GM23338 (cell line): ENCODE data around the gene CSNK1E. TPM values are rescaled to one million over a fixed set of nuclear protein-coding genes. Genes with fewer than 3 reads are reported as not detected.

Experiments
- ATAC-seq: fragments of 200-7000 bp; cut with Tn5 transposase; 3 replicates; pipeline ENCODE4 v1.9.1; 2020
- DNase-seq: peaks from one replicate; pipeline ENCODE4 v3.0.0-alpha.2; 2015; ENCODE audit warnings: low spot score
- H2AFZ ChIP-seq: fragments of 200-600 bp; sonication (generic); 2 replicates; pipeline ENCODE4 v1.8.0; 2016; ENCODE audit warnings: antibody characterized with exemption, mild to moderate bottlenecking, moderate library complexity
- H3F3A ChIP-seq: fragments of 200-600 bp; sonication (generic); replicated peaks from 2 replicates; pipeline ENCODE4 v1.8.0; 2017; ENCODE audit warnings: antibody characterized with exemption, mixed run types, low read depth
- H3K27ac ChIP-seq: fragments of 200-600 bp; sonication (generic); 2 replicates; pipeline ENCODE4 v1.6.1; 2016; ENCODE audit warnings: low read depth
- H3K27me3 ChIP-seq: fragments of 200-600 bp; sonication (generic); 2 replicates; pipeline ENCODE4 v1.8.0; 2016; ENCODE audit warnings: mild to moderate bottlenecking, mixed run types, moderate library complexity; ENCODE audit not compliant: insufficient read depth
- H3K36me3 ChIP-seq: fragments of 200-600 bp; sonication (generic); 2 replicates; pipeline ENCODE4 v1.8.0; 2016; ENCODE audit warnings: mild to moderate bottlenecking; ENCODE audit not compliant: insufficient read depth
- H3K4me1 ChIP-seq: fragments of 200-600 bp; sonication (generic); 2 replicates; pipeline ENCODE4 v1.8.0; 2016; ENCODE audit warnings: mild to moderate bottlenecking, moderate library complexity; ENCODE audit not compliant: insufficient read depth
- H3K4me2 ChIP-seq: fragments of 200-600 bp; sonication (generic); 2 replicates; pipeline ENCODE4 v1.7.1; 2017; ENCODE audit warnings: mixed run types
- H3K4me3 ChIP-seq: fragments of 200-600 bp; sonication (generic); 2 replicates; pipeline ENCODE4 v1.6.1; 2016; ENCODE audit warnings: mixed run types
- H3K79me2 ChIP-seq: fragments of 200-600 bp; sonication (generic); replicated peaks from 2 replicates; pipeline ENCODE4 v1.8.0; 2017; ENCODE audit warnings: mild to moderate bottlenecking; ENCODE audit not compliant: insufficient read depth
- H3K9me2 ChIP-seq: fragments of 200-600 bp; sonication (generic); 2 replicates; pipeline ENCODE4 v1.8.0; 2017; ENCODE audit not compliant: insufficient read depth
- H4K20me1 ChIP-seq: fragments of 200-600 bp; sonication (generic); replicated peaks from 2 replicates; pipeline ENCODE4 v1.8.0; 2017; ENCODE audit warnings: mild to moderate bottlenecking; ENCODE audit not compliant: insufficient read depth
- H3K27ac Mint-ChIP-seq: 2 replicates; pipeline ENCODE4 v1.8.0; 2020; ENCODE audit warnings: inconsistent platforms, mild to moderate bottlenecking, moderate library complexity, mixed read lengths
- H3K27me3 Mint-ChIP-seq: 3 replicates; pipeline ENCODE4 v1.8.0; 2022; ENCODE audit warnings: low read depth, mild to moderate bottlenecking, moderate library complexity, mixed read lengths, inconsistent platforms; ENCODE audit not compliant: insufficient read depth, poor library complexity
- H3K36me3 Mint-ChIP-seq: 3 replicates; pipeline ENCODE4 v1.8.0; 2021; ENCODE audit warnings: low read depth, mild to moderate bottlenecking, inconsistent platforms, moderate library complexity, mixed read lengths
- H3K4me1 Mint-ChIP-seq: 3 replicates; pipeline ENCODE4 v1.8.0; 2020; ENCODE audit warnings: mild to moderate bottlenecking, inconsistent platforms, mixed read lengths
- H3K4me3 Mint-ChIP-seq: 3 replicates; pipeline ENCODE4 v1.8.0; 2021; ENCODE audit warnings: moderate library complexity, mild to moderate bottlenecking, inconsistent platforms, mixed read lengths
- H3K9me3 Mint-ChIP-seq: 3 replicates; pipeline ENCODE4 v1.8.0; 2020; ENCODE audit warnings: moderate library complexity, mild to moderate bottlenecking, inconsistent platforms, mixed read lengths
- CREB1 ChIP-seq: fragments of 250-450 bp; sonication (Bioruptor Pico); IDR thresholded peaks from 2 replicates; pipeline ENCODE4 v1.5.0; 2020; ENCODE audit warnings: low read depth, mild to moderate bottlenecking, moderate library complexity
- EZH2 ChIP-seq: fragments of 200-600 bp; sonication (generic); IDR thresholded peaks from one replicate; pipeline ENCODE4 v1.8.0; 2017; ENCODE audit warnings: antibody characterized with exemption, mild to moderate bottlenecking, low read depth; ENCODE audit not compliant: unreplicated experiment
- EZH2phosphoT487 ChIP-seq: fragments of 200-600 bp; sonication (generic); IDR thresholded peaks from one replicate; pipeline ENCODE4 v1.8.1; 2018; ENCODE audit warnings: antibody characterized with exemption; ENCODE audit not compliant: unreplicated experiment
- JUNB ChIP-seq: IDR thresholded peaks from one replicate; pipeline ENCODE4 v1.6.1; 2016; ENCODE audit warnings: antibody characterized with exemption; ENCODE audit not compliant: unreplicated experiment
- NANOG ChIP-seq: IDR thresholded peaks from 2 replicates; pipeline ENCODE4 v1.6.1; 2016; ENCODE audit warnings: antibody characterized with exemption, borderline replicate concordance
- POLR2AphosphoS5 ChIP-seq: IDR thresholded peaks from 2 replicates; pipeline ENCODE4 v1.6.1; 2016; ENCODE audit warnings: antibody characterized with exemption, low read depth
- STAT1 ChIP-seq: IDR thresholded peaks from one replicate; pipeline ENCODE4 v1.6.1; 2016; ENCODE audit warnings: antibody characterized with exemption; ENCODE audit not compliant: unreplicated experiment
- ZNF114 ChIP-seq: fragments of 250-450 bp; sonication (Bioruptor Pico); IDR thresholded peaks from 2 replicates; pipeline ENCODE4 v1.5.0; 2020; ENCODE audit warnings: mild to moderate bottlenecking, moderate library complexity
- ZNF331 ChIP-seq: fragments of 250-450 bp; sonication (Bioruptor Pico); IDR thresholded peaks from 2 replicates; pipeline ENCODE4 v1.5.0; 2020; ENCODE audit warnings: low read depth, mild to moderate bottlenecking, moderate library complexity
- polyA plus RNA-seq: library from polyadenylated mRNA; unstranded; fragments of >200 nt; fragmentation: Nextera tagmentation; extraction: Ambion mirVana; gene quantifications from 2 replicates; pipeline ENCODE4 v1.2.1, GENCODE V29; 2016
- total RNA-seq: library from RNA; depleted of rRNA; stranded (reverse); fragments of >200 nt; shearing (Covaris generic); gene quantifications from 2 replicates; pipeline ENCODE4 v1.2.3, GENCODE V29; 2014
- TF ChIP-seq, protein P1 (sequence below): IDR thresholded peaks from one replicate; pipeline ENCODE4 v1.6.1; 2018; ENCODE audit warnings: antibody characterized with exemption; ENCODE audit not compliant: unreplicated experiment
- TF ChIP-seq, protein P2 (sequence below): fragments of 250-450 bp; sonication (Bioruptor Pico); IDR thresholded peaks from 2 replicates; pipeline ENCODE4 v1.5.0; 2020; ENCODE audit warnings: mild to moderate bottlenecking, moderate library complexity
- TF ChIP-seq, protein P3 (sequence below): IDR thresholded peaks from 2 replicates; pipeline ENCODE4 v1.6.1; 2016; ENCODE audit warnings: antibody characterized with exemption
- TF ChIP-seq, protein P4 (sequence below), 2 experiments: fragments of 200-600 bp in 1 of 2; sonication (generic) in 1 of 2; conservative IDR thresholded peaks; 2 replicates each; pipeline versions ENCODE4 v1.5.1 to v1.6.1; 2016 to 2017; ENCODE audit warnings: antibody characterized with exemption in 2 of 2, low read depth in 2 of 2, mild to moderate bottlenecking in 2 of 2, moderate library complexity in 1 of 2

CSNK1E gene
- total and polyA plus RNA-seq, 2 experiments from 2014 or later, result 180 to 259 TPM

DNA sequence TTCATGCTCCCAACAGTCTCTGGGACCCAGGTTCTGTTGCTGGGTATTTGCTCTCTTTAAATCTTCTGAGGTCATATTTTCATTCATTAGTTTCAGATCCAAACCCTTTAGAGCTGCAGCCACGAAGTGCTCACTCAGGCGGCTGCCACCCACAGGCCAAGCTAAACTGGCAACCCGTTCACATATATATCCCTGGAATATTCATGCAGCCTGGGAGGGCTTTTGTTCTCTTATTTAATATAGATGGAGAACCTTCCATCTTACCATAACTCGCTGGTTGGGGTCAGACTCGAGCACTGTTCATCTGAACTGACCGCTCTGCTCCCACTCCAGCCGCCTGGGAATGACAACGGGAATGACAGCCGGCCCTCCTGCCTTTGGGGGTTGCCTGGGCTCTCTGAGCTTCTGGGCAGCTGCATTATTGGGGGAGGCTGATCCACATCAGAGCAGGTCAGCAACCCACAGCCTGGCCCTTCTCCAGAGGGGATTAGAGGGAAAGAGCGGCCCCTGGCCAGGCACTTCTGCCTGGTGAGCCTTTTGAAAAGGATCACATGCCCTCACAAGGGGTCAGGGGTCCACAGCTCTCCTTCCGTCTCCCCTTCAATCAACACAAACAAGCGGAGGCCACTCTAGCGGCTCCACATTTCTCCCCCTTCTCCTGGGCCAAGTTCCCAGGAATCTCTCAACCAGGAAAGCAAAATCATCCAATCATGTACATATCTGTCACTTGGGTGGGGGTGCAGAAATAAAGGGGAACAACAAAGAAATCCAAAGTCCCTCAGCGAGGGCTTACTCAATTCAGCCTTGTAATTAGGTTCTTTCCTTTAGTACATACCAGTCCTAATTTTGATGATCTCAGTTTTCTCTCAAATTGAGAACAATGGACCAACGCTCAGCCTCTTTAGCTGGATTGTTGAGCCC lies 56.2 kb downstream of the CSNK1E start:
- no peak overlapping the region for H3K4me3 Mint-ChIP-seq
- DNase-seq, result no peak
- Histone ChIP-seq H4K20me1 (peaks cover 47% of the 10 kb centered on the region), H3K36me3 (no peaks in the 10 kb centered on the region), H3K79me2 (peaks cover 100% of the 10 kb centered on the region), H3K4me3 (no peak overlapping the region), H3K9me2 (no peaks in the 10 kb centered on the region), H3K4me2 (no peak overlapping the region), H2AFZ (no peak overlapping the region), H3K27ac (no peak overlapping the region; the same call in 1 of the 2 replicates), H3K4me1 (peaks cover 27% of the 10 kb centered on the region), H3F3A (0 out of 2 replicates have a peak, but pooled peaks cover 17% of the 10 kb centered on the region), H3K27me3 (no peaks in the 10 kb centered on the region)
- no peaks in the 10 kb centered on the region for H3K9me3 Mint-ChIP-seq
- H3K36me3 Mint-ChIP-seq, result peaks cover 12% of the 10 kb centered on the region; the same call in 2 of the 3 replicates
- H3K27me3 Mint-ChIP-seq, result peaks cover 6% of the 10 kb centered on the region
- H3K4me1 Mint-ChIP-seq, result peaks cover 41% of the 10 kb centered on the region
- ATAC-seq, result no peak
- TF ChIP-seq, protein P1, sequence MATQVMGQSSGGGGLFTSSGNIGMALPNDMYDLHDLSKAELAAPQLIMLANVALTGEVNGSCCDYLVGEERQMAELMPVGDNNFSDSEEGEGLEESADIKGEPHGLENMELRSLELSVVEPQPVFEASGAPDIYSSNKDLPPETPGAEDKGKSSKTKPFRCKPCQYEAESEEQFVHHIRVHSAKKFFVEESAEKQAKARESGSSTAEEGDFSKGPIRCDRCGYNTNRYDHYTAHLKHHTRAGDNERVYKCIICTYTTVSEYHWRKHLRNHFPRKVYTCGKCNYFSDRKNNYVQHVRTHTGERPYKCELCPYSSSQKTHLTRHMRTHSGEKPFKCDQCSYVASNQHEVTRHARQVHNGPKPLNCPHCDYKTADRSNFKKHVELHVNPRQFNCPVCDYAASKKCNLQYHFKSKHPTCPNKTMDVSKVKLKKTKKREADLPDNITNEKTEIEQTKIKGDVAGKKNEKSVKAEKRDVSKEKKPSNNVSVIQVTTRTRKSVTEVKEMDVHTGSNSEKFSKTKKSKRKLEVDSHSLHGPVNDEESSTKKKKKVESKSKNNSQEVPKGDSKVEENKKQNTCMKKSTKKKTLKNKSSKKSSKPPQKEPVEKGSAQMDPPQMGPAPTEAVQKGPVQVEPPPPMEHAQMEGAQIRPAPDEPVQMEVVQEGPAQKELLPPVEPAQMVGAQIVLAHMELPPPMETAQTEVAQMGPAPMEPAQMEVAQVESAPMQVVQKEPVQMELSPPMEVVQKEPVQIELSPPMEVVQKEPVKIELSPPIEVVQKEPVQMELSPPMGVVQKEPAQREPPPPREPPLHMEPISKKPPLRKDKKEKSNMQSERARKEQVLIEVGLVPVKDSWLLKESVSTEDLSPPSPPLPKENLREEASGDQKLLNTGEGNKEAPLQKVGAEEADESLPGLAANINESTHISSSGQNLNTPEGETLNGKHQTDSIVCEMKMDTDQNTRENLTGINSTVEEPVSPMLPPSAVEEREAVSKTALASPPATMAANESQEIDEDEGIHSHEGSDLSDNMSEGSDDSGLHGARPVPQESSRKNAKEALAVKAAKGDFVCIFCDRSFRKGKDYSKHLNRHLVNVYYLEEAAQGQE, result no peak
- no peak for TF ChIP-seq ZNF331 (CRISPR knock-in tag)
- no peak for TF ChIP-seq JUNB
- no peak for TF ChIP-seq STAT1
- no peak for TF ChIP-seq POLR2AphosphoS5
- TF ChIP-seq, protein P2, sequence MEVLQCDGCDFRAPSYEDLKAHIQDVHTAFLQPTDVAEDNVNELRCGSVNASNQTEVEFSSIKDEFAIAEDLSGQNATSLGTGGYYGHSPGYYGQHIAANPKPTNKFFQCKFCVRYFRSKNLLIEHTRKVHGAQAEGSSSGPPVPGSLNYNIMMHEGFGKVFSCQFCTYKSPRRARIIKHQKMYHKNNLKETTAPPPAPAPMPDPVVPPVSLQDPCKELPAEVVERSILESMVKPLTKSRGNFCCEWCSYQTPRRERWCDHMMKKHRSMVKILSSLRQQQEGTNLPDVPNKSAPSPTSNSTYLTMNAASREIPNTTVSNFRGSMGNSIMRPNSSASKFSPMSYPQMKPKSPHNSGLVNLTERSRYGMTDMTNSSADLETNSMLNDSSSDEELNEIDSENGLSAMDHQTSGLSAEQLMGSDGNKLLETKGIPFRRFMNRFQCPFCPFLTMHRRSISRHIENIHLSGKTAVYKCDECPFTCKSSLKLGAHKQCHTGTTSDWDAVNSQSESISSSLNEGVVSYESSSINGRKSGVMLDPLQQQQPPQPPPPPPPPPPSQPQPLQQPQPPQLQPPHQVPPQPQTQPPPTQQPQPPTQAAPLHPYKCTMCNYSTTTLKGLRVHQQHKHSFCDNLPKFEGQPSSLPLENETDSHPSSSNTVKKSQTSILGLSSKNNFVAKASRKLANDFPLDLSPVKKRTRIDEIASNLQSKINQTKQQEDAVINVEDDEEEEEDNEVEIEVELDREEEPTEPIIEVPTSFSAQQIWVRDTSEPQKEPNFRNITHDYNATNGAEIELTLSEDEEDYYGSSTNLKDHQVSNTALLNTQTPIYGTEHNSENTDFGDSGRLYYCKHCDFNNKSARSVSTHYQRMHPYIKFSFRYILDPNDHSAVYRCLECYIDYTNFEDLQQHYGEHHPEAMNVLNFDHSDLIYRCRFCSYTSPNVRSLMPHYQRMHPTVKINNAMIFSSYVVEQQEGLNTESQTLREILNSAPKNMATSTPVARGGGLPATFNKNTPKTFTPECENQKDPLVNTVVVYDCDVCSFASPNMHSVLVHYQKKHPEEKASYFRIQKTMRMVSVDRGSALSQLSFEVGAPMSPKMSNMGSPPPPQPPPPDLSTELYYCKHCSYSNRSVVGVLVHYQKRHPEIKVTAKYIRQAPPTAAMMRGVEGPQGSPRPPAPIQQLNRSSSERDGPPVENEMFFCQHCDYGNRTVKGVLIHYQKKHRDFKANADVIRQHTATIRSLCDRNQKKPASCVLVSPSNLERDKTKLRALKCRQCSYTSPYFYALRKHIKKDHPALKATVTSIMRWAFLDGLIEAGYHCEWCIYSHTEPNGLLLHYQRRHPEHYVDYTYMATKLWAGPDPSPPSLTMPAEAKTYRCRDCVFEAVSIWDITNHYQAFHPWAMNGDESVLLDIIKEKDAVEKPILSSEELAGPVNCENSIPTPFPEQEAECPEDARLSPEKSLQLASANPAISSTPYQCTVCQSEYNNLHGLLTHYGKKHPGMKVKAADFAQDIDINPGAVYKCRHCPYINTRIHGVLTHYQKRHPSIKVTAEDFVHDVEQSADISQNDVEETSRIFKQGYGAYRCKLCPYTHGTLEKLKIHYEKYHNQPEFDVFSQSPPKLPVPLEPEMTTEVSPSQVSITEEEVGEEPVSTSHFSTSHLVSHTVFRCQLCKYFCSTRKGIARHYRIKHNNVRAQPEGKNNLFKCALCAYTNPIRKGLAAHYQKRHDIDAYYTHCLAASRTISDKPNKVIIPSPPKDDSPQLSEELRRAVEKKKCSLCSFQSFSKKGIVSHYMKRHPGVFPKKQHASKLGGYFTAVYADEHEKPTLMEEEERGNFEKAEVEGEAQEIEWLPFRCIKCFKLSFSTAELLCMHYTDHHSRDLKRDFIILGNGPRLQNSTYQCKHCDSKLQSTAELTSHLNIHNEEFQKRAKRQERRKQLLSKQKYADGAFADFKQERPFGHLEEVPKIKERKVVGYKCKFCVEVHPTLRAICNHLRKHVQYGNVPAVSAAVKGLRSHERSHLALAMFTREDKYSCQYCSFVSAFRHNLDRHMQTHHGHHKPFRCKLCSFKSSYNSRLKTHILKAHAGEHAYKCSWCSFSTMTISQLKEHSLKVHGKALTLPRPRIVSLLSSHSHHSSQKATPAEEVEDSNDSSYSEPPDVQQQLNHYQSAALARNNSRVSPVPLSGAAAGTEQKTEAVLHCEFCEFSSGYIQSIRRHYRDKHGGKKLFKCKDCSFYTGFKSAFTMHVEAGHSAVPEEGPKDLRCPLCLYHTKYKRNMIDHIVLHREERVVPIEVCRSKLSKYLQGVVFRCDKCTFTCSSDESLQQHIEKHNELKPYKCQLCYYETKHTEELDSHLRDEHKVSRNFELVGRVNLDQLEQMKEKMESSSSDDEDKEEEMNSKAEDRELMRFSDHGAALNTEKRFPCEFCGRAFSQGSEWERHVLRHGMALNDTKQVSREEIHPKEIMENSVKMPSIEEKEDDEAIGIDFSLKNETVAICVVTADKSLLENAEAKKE (CRISPR knock-in tag), result no peak
- TF ChIP-seq, protein P3, sequence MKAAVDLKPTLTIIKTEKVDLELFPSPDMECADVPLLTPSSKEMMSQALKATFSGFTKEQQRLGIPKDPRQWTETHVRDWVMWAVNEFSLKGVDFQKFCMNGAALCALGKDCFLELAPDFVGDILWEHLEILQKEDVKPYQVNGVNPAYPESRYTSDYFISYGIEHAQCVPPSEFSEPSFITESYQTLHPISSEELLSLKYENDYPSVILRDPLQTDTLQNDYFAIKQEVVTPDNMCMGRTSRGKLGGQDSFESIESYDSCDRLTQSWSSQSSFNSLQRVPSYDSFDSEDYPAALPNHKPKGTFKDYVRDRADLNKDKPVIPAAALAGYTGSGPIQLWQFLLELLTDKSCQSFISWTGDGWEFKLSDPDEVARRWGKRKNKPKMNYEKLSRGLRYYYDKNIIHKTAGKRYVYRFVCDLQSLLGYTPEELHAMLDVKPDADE, result no peak
- TF ChIP-seq, protein P4, sequence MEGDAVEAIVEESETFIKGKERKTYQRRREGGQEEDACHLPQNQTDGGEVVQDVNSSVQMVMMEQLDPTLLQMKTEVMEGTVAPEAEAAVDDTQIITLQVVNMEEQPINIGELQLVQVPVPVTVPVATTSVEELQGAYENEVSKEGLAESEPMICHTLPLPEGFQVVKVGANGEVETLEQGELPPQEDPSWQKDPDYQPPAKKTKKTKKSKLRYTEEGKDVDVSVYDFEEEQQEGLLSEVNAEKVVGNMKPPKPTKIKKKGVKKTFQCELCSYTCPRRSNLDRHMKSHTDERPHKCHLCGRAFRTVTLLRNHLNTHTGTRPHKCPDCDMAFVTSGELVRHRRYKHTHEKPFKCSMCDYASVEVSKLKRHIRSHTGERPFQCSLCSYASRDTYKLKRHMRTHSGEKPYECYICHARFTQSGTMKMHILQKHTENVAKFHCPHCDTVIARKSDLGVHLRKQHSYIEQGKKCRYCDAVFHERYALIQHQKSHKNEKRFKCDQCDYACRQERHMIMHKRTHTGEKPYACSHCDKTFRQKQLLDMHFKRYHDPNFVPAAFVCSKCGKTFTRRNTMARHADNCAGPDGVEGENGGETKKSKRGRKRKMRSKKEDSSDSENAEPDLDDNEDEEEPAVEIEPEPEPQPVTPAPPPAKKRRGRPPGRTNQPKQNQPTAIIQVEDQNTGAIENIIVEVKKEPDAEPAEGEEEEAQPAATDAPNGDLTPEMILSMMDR (conservative IDR thresholded peaks at IDR 0.05; ENCODE audit: low read depth in 2 of 2), result no peak
- no peak for TF ChIP-seq EZH2phosphoT487
- no peak for TF ChIP-seq ZNF114 (CRISPR knock-in tag)
- TF ChIP-seq EZH2, result no peak
- no peak for TF ChIP-seq NANOG
- no peak for TF ChIP-seq CREB1
- 0 out of 2 replicates have a peak overlapping the region, but pooled peaks have one; percentile 9 for H3K27ac Mint-ChIP-seq
